SK-N-SH treated with all-trans-retinoic acid at 6 μM for 48 hours (cell line): ENCODE measurements around the gene DPP6.
"Not testable (repeated sequence)": the region's sequence is repeated elsewhere in the genome, so short reads cannot be mapped to it uniquely, and the experiment has no call there.

Experiments
- CSDC2 ChIP-seq: fragments of 250-450 bp; sonication (Bioruptor Pico); IDR thresholded peaks from 2 replicates; pipeline ENCODE4 v1.5.0; 2020; ENCODE audit warnings: mild to moderate bottlenecking, moderate library complexity
- ISL1 ChIP-seq: fragments of 250-450 bp; sonication (Bioruptor Pico); IDR thresholded peaks from 2 replicates; pipeline ENCODE4 v2.1.2; 2022; ENCODE audit warnings: mild to moderate bottlenecking, moderate library complexity
- ZC3H10 ChIP-seq: fragments of 250-450 bp; sonication (Bioruptor Pico); IDR thresholded peaks from 2 replicates; pipeline ENCODE4 v1.5.1; 2021; ENCODE audit warnings: mild to moderate bottlenecking, moderate library complexity
- ZFP3 ChIP-seq: fragments of 250-450 bp; sonication (Bioruptor Pico); IDR thresholded peaks from 2 replicates; pipeline ENCODE4 v1.5.0; 2020; ENCODE audit warnings: mild to moderate bottlenecking, moderate library complexity
- ZFP30 ChIP-seq: fragments of 450-650 bp; formaldehyde crosslinking; IDR thresholded peaks from 2 replicates; pipeline ENCODE4 v1.5.0; 2022; ENCODE audit warnings: mild to moderate bottlenecking, moderate library complexity
- TF ChIP-seq, protein P1 (sequence below): fragments of 250-450 bp; sonication (Bioruptor Pico); IDR thresholded peaks from 2 replicates; pipeline ENCODE4 v1.5.0; 2020; ENCODE audit warnings: mild to moderate bottlenecking, moderate library complexity
- TF ChIP-seq, protein P2 (sequence below): fragments of 250-450 bp; sonication (Bioruptor Pico); IDR thresholded peaks from 2 replicates; pipeline ENCODE4 v1.8.0; 2021; ENCODE audit warnings: low read depth, mild to moderate bottlenecking, moderate library complexity, borderline replicate concordance

DNA sequence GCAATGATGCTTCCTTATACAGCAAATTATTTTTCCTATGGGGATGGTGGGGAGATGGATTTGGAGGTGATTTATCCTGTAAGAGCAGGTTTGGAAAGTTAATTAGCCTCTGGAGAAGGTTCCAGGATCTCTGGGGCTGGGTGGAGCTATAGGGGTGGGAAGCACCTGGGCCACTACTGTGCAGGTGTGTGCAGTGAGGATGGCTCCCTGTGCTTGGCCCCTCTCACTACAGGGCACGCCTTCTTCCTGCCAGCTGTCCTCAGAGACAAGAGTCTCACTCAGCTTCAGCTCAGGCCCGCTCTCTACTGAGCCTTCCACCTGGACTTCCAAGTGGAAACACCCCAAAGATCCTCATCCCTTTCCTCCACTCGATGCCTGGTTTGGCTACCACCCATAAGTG, 111.4 kb downstream of the DPP6 start:
- TF ChIP-seq ZFP3, CSDC2, ZC3H10, ZFP30, ISL1 (CRISPR knock-in tag): not testable (repeated sequence)
- TF ChIP-seq, protein P1, sequence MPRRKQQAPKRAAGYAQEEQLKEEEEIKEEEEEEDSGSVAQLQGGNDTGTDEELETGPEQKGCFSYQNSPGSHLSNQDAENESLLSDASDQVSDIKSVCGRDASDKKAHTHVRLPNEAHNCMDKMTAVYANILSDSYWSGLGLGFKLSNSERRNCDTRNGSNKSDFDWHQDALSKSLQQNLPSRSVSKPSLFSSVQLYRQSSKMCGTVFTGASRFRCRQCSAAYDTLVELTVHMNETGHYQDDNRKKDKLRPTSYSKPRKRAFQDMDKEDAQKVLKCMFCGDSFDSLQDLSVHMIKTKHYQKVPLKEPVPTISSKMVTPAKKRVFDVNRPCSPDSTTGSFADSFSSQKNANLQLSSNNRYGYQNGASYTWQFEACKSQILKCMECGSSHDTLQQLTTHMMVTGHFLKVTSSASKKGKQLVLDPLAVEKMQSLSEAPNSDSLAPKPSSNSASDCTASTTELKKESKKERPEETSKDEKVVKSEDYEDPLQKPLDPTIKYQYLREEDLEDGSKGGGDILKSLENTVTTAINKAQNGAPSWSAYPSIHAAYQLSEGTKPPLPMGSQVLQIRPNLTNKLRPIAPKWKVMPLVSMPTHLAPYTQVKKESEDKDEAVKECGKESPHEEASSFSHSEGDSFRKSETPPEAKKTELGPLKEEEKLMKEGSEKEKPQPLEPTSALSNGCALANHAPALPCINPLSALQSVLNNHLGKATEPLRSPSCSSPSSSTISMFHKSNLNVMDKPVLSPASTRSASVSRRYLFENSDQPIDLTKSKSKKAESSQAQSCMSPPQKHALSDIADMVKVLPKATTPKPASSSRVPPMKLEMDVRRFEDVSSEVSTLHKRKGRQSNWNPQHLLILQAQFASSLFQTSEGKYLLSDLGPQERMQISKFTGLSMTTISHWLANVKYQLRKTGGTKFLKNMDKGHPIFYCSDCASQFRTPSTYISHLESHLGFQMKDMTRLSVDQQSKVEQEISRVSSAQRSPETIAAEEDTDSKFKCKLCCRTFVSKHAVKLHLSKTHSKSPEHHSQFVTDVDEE (CRISPR knock-in tag): not testable (repeated sequence)
- TF ChIP-seq, protein P2, sequence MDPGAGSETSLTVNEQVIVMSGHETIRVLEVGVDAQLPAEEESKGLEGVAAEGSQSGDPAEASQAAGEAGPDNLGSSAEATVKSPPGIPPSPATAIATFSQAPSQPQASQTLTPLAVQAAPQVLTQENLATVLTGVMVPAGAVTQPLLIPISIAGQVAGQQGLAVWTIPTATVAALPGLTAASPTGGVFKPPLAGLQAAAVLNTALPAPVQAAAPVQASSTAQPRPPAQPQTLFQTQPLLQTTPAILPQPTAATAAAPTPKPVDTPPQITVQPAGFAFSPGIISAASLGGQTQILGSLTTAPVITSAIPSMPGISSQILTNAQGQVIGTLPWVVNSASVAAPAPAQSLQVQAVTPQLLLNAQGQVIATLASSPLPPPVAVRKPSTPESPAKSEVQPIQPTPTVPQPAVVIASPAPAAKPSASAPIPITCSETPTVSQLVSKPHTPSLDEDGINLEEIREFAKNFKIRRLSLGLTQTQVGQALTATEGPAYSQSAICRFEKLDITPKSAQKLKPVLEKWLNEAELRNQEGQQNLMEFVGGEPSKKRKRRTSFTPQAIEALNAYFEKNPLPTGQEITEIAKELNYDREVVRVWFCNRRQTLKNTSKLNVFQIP (CRISPR knock-in tag): not testable (repeated sequence)
